GM23338 (cell line): Measurements from ENCODE around the gene ACTA2.

Experiments
- CREB1 ChIP-seq: fragments of 250-450 bp; sonication (Bioruptor Pico); IDR thresholded peaks from 2 replicates; pipeline ENCODE4 v1.5.0; 2020; ENCODE audit warnings: low read depth, mild to moderate bottlenecking, moderate library complexity
- EZH2 ChIP-seq: fragments of 200-600 bp; sonication (generic); IDR thresholded peaks from one replicate; pipeline ENCODE4 v1.8.0; 2017; ENCODE audit warnings: antibody characterized with exemption, mild to moderate bottlenecking, low read depth; ENCODE audit not compliant: unreplicated experiment
- EZH2phosphoT487 ChIP-seq: fragments of 200-600 bp; sonication (generic); IDR thresholded peaks from one replicate; pipeline ENCODE4 v1.8.1; 2018; ENCODE audit warnings: antibody characterized with exemption; ENCODE audit not compliant: unreplicated experiment
- JUNB ChIP-seq: IDR thresholded peaks from one replicate; pipeline ENCODE4 v1.6.1; 2016; ENCODE audit warnings: antibody characterized with exemption; ENCODE audit not compliant: unreplicated experiment
- POLR2AphosphoS5 ChIP-seq: IDR thresholded peaks from 2 replicates; pipeline ENCODE4 v1.6.1; 2016; ENCODE audit warnings: antibody characterized with exemption, low read depth
- ZNF114 ChIP-seq: fragments of 250-450 bp; sonication (Bioruptor Pico); IDR thresholded peaks from 2 replicates; pipeline ENCODE4 v1.5.0; 2020; ENCODE audit warnings: mild to moderate bottlenecking, moderate library complexity
- ZNF331 ChIP-seq: fragments of 250-450 bp; sonication (Bioruptor Pico); IDR thresholded peaks from 2 replicates; pipeline ENCODE4 v1.5.0; 2020; ENCODE audit warnings: low read depth, mild to moderate bottlenecking, moderate library complexity
- TF ChIP-seq, protein P1 (sequence below), 2 experiments: fragments of 200-600 bp in 1 of 2; sonication (generic) in 1 of 2; conservative IDR thresholded peaks; 2 replicates each; pipeline versions ENCODE4 v1.5.1 to v1.6.1; 2016 to 2017; ENCODE audit warnings: antibody characterized with exemption in 2 of 2, low read depth in 2 of 2, mild to moderate bottlenecking in 2 of 2, moderate library complexity in 1 of 2
- TF ChIP-seq, protein P2 (sequence below): IDR thresholded peaks from one replicate; pipeline ENCODE4 v1.6.1; 2018; ENCODE audit warnings: antibody characterized with exemption; ENCODE audit not compliant: unreplicated experiment
- TF ChIP-seq, protein P3 (sequence below): fragments of 250-450 bp; sonication (Bioruptor Pico); IDR thresholded peaks from 2 replicates; pipeline ENCODE4 v1.5.0; 2020; ENCODE audit warnings: mild to moderate bottlenecking, moderate library complexity
- TF ChIP-seq, protein P4 (sequence below): IDR thresholded peaks from 2 replicates; pipeline ENCODE4 v1.6.1; 2016; ENCODE audit warnings: antibody characterized with exemption

DNA sequence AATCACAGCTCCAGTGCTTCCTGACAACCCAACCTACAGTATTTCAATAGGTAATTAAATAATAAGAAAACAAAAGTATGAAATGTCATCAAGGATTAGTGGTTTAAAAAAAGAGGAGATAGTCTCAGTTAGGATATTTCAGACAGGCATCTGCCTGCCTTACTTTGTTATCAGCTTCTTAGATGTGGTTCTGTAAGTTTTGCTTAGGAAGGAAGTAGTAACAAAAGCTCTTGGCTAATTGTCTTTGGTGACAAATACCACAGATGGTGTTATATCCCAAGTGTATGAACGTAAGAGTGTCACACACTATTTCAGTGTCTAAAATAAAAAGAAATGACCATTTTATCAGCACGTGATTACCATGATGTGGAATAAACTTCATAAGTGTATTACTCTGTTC lies 9.8 kb upstream of the ACTA2 start:
- TF ChIP-seq EZH2 (no peak), EZH2phosphoT487 (no peak), POLR2AphosphoS5 (no peak), JUNB (no peak), CREB1 (CRISPR knock-in tag) (no peak), ZNF331 (CRISPR knock-in tag) (no peak), ZNF114 (CRISPR knock-in tag) (no peak)
- TF ChIP-seq, protein P1, sequence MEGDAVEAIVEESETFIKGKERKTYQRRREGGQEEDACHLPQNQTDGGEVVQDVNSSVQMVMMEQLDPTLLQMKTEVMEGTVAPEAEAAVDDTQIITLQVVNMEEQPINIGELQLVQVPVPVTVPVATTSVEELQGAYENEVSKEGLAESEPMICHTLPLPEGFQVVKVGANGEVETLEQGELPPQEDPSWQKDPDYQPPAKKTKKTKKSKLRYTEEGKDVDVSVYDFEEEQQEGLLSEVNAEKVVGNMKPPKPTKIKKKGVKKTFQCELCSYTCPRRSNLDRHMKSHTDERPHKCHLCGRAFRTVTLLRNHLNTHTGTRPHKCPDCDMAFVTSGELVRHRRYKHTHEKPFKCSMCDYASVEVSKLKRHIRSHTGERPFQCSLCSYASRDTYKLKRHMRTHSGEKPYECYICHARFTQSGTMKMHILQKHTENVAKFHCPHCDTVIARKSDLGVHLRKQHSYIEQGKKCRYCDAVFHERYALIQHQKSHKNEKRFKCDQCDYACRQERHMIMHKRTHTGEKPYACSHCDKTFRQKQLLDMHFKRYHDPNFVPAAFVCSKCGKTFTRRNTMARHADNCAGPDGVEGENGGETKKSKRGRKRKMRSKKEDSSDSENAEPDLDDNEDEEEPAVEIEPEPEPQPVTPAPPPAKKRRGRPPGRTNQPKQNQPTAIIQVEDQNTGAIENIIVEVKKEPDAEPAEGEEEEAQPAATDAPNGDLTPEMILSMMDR (conservative IDR thresholded peaks at IDR 0.05; ENCODE audit: low read depth in 2 of 2), result no peak
- TF ChIP-seq, protein P2, sequence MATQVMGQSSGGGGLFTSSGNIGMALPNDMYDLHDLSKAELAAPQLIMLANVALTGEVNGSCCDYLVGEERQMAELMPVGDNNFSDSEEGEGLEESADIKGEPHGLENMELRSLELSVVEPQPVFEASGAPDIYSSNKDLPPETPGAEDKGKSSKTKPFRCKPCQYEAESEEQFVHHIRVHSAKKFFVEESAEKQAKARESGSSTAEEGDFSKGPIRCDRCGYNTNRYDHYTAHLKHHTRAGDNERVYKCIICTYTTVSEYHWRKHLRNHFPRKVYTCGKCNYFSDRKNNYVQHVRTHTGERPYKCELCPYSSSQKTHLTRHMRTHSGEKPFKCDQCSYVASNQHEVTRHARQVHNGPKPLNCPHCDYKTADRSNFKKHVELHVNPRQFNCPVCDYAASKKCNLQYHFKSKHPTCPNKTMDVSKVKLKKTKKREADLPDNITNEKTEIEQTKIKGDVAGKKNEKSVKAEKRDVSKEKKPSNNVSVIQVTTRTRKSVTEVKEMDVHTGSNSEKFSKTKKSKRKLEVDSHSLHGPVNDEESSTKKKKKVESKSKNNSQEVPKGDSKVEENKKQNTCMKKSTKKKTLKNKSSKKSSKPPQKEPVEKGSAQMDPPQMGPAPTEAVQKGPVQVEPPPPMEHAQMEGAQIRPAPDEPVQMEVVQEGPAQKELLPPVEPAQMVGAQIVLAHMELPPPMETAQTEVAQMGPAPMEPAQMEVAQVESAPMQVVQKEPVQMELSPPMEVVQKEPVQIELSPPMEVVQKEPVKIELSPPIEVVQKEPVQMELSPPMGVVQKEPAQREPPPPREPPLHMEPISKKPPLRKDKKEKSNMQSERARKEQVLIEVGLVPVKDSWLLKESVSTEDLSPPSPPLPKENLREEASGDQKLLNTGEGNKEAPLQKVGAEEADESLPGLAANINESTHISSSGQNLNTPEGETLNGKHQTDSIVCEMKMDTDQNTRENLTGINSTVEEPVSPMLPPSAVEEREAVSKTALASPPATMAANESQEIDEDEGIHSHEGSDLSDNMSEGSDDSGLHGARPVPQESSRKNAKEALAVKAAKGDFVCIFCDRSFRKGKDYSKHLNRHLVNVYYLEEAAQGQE, result no peak
- TF ChIP-seq, protein P3, sequence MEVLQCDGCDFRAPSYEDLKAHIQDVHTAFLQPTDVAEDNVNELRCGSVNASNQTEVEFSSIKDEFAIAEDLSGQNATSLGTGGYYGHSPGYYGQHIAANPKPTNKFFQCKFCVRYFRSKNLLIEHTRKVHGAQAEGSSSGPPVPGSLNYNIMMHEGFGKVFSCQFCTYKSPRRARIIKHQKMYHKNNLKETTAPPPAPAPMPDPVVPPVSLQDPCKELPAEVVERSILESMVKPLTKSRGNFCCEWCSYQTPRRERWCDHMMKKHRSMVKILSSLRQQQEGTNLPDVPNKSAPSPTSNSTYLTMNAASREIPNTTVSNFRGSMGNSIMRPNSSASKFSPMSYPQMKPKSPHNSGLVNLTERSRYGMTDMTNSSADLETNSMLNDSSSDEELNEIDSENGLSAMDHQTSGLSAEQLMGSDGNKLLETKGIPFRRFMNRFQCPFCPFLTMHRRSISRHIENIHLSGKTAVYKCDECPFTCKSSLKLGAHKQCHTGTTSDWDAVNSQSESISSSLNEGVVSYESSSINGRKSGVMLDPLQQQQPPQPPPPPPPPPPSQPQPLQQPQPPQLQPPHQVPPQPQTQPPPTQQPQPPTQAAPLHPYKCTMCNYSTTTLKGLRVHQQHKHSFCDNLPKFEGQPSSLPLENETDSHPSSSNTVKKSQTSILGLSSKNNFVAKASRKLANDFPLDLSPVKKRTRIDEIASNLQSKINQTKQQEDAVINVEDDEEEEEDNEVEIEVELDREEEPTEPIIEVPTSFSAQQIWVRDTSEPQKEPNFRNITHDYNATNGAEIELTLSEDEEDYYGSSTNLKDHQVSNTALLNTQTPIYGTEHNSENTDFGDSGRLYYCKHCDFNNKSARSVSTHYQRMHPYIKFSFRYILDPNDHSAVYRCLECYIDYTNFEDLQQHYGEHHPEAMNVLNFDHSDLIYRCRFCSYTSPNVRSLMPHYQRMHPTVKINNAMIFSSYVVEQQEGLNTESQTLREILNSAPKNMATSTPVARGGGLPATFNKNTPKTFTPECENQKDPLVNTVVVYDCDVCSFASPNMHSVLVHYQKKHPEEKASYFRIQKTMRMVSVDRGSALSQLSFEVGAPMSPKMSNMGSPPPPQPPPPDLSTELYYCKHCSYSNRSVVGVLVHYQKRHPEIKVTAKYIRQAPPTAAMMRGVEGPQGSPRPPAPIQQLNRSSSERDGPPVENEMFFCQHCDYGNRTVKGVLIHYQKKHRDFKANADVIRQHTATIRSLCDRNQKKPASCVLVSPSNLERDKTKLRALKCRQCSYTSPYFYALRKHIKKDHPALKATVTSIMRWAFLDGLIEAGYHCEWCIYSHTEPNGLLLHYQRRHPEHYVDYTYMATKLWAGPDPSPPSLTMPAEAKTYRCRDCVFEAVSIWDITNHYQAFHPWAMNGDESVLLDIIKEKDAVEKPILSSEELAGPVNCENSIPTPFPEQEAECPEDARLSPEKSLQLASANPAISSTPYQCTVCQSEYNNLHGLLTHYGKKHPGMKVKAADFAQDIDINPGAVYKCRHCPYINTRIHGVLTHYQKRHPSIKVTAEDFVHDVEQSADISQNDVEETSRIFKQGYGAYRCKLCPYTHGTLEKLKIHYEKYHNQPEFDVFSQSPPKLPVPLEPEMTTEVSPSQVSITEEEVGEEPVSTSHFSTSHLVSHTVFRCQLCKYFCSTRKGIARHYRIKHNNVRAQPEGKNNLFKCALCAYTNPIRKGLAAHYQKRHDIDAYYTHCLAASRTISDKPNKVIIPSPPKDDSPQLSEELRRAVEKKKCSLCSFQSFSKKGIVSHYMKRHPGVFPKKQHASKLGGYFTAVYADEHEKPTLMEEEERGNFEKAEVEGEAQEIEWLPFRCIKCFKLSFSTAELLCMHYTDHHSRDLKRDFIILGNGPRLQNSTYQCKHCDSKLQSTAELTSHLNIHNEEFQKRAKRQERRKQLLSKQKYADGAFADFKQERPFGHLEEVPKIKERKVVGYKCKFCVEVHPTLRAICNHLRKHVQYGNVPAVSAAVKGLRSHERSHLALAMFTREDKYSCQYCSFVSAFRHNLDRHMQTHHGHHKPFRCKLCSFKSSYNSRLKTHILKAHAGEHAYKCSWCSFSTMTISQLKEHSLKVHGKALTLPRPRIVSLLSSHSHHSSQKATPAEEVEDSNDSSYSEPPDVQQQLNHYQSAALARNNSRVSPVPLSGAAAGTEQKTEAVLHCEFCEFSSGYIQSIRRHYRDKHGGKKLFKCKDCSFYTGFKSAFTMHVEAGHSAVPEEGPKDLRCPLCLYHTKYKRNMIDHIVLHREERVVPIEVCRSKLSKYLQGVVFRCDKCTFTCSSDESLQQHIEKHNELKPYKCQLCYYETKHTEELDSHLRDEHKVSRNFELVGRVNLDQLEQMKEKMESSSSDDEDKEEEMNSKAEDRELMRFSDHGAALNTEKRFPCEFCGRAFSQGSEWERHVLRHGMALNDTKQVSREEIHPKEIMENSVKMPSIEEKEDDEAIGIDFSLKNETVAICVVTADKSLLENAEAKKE, result no peak
- TF ChIP-seq, protein P4, sequence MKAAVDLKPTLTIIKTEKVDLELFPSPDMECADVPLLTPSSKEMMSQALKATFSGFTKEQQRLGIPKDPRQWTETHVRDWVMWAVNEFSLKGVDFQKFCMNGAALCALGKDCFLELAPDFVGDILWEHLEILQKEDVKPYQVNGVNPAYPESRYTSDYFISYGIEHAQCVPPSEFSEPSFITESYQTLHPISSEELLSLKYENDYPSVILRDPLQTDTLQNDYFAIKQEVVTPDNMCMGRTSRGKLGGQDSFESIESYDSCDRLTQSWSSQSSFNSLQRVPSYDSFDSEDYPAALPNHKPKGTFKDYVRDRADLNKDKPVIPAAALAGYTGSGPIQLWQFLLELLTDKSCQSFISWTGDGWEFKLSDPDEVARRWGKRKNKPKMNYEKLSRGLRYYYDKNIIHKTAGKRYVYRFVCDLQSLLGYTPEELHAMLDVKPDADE, result no peak
